H9 (cell line): ENCODE measurements around the gene GRID2. TPM values are rescaled to one million over a fixed set of nuclear protein-coding genes. Genes with fewer than 3 reads are reported as not detected.
A peak's percentile ranks its signal among the peaks of the same experiment; 100 is the strongest.

Experiments used
- DNase-seq: peaks from one replicate; pipeline ENCODE4 v3.0.0-alpha.2; 2017
- H2AFZ ChIP-seq: one replicate; pipeline ENCODE4 v1.6.1; 2013; ENCODE audit warnings: mild to moderate bottlenecking, low read length, control low read depth, moderate library complexity
- H2AK5ac ChIP-seq: 2 replicates; pipeline ENCODE4 v1.6.1; 2013; ENCODE audit warnings: low read length, control low read depth, mixed read lengths; ENCODE audit not compliant: insufficient read length
- H2BK120ac ChIP-seq: one replicate; pipeline ENCODE4 v1.6.1; 2013; ENCODE audit warnings: low read depth, mild to moderate bottlenecking, low read length, control low read depth, inconsistent platforms; ENCODE audit not compliant: poor library complexity, severe bottlenecking
- H2BK12ac ChIP-seq: 2 replicates; pipeline ENCODE4 v1.6.1; 2013; ENCODE audit warnings: low read length, control low read depth, mixed read lengths, low read depth; ENCODE audit not compliant: insufficient read length
- H2BK15ac ChIP-seq: 2 replicates; pipeline ENCODE4 v1.6.1; 2013; ENCODE audit warnings: low read depth, low read length, control low read depth
- H2BK20ac ChIP-seq: one replicate; pipeline ENCODE4 v1.6.1; 2013; ENCODE audit warnings: low read depth, mild to moderate bottlenecking, low read length, control low read depth, inconsistent platforms; ENCODE audit not compliant: poor library complexity, severe bottlenecking
- H2BK5ac ChIP-seq: 2 replicates; pipeline ENCODE4 v1.6.1; 2013; ENCODE audit warnings: low read length, control low read depth, mixed read lengths; ENCODE audit not compliant: insufficient read length
- H3K14ac ChIP-seq: 2 replicates; pipeline ENCODE4 v1.6.1; 2013; ENCODE audit warnings: low read length, control low read depth; ENCODE audit not compliant: insufficient read depth
- H3K18ac ChIP-seq: 2 replicates; pipeline ENCODE4 v1.6.1; 2013; ENCODE audit warnings: low read depth, mild to moderate bottlenecking, mixed read lengths, low read length, control low read depth; ENCODE audit not compliant: insufficient read length
- H3K23ac ChIP-seq: 2 replicates; pipeline ENCODE4 v1.6.1; 2013; ENCODE audit warnings: low read length, control low read depth, mixed read lengths, low read depth; ENCODE audit not compliant: insufficient read length
- H3K23me2 ChIP-seq: 2 replicates; pipeline ENCODE4 v1.6.1; 2013; ENCODE audit warnings: low read depth, mild to moderate bottlenecking, mixed read lengths, low read length, control low read depth; ENCODE audit not compliant: insufficient read length, poor library complexity, severe bottlenecking
- H3K27ac ChIP-seq: 2 replicates; pipeline ENCODE4 v1.5.1; 2013; ENCODE audit warnings: low read length, control low read depth, mixed read lengths, low read depth; ENCODE audit not compliant: insufficient read length
- H3K27me3 ChIP-seq: 2 replicates; pipeline ENCODE4 v1.6.1; 2013; ENCODE audit warnings: low read length, control low read depth, inconsistent platforms; ENCODE audit not compliant: insufficient read depth
- H3K4ac ChIP-seq: 2 replicates; pipeline ENCODE4 v1.6.1; 2013; ENCODE audit warnings: low read depth, mild to moderate bottlenecking, control low read depth, inconsistent platforms, low read length, moderate library complexity
- H3K4me1 ChIP-seq: 2 replicates; pipeline ENCODE4 v1.6.1; 2013; ENCODE audit warnings: low read length, control low read depth, inconsistent platforms; ENCODE audit not compliant: insufficient read depth
- H3K4me2 ChIP-seq: 2 replicates; pipeline ENCODE4 v1.6.1; 2013; ENCODE audit warnings: low read length, control low read depth, mixed read lengths; ENCODE audit not compliant: insufficient read length, insufficient read depth
- H3K56ac ChIP-seq: 2 replicates; pipeline ENCODE4 v1.6.1; 2013; ENCODE audit warnings: low read depth, mild to moderate bottlenecking, mixed read lengths, low read length, control low read depth; ENCODE audit not compliant: insufficient read length
- H3K79me1 ChIP-seq: 2 replicates; pipeline ENCODE4 v1.6.1; 2013; ENCODE audit warnings: low read depth, mild to moderate bottlenecking, moderate library complexity, low read length, control low read depth, inconsistent platforms; ENCODE audit not compliant: insufficient read depth, poor library complexity, severe bottlenecking
- H3K79me2 ChIP-seq: 2 replicates; pipeline ENCODE4 v1.6.1; 2013; ENCODE audit warnings: low read length, control low read depth, inconsistent platforms; ENCODE audit not compliant: insufficient read depth
- H3K9ac ChIP-seq: 2 replicates; pipeline ENCODE4 v1.6.1; 2013; ENCODE audit warnings: low read length, control low read depth, mixed read lengths; ENCODE audit not compliant: insufficient read length; ENCODE audit errors: extremely low read depth
- H3K9me3 ChIP-seq: one replicate; pipeline ENCODE4 v1.6.1; 2013; ENCODE audit warnings: low read depth, low read length, inconsistent platforms; ENCODE audit not compliant: control insufficient read depth
- H3T11ph ChIP-seq: one replicate; pipeline ENCODE4 v1.6.1; 2013; ENCODE audit warnings: mild to moderate bottlenecking, low read length, control low read depth, inconsistent platforms
- H4K20me1 ChIP-seq: one replicate; pipeline ENCODE4 v1.6.1; 2013; ENCODE audit not compliant: control insufficient read depth, insufficient read length, insufficient read depth
- H4K5ac ChIP-seq: 2 replicates; pipeline ENCODE4 v1.6.1; 2013; ENCODE audit warnings: low read depth, mild to moderate bottlenecking, mixed read lengths, low read length, control low read depth; ENCODE audit not compliant: insufficient read length
- H4K8ac ChIP-seq: replicated peaks from 2 replicates; pipeline ENCODE4 v1.6.1; 2013; ENCODE audit warnings: low read length, control low read depth, mixed read lengths, low read depth; ENCODE audit not compliant: insufficient read length
- H4K91ac ChIP-seq: 2 replicates; pipeline ENCODE4 v1.6.1; 2013; ENCODE audit warnings: low read depth, mild to moderate bottlenecking, moderate library complexity, mixed read lengths, low read length, control low read depth; ENCODE audit not compliant: insufficient read length
- H3K27ac Mint-ChIP-seq, 3 experiments: 2 replicates in 2 of 3; 3 replicates in 1 of 3; pipeline ENCODE4 v1.8.0; 2020 to 2021; ENCODE audit warnings: mixed read lengths in 3 of 3, mild to moderate bottlenecking in 1 of 3, moderate library complexity in 1 of 3
- H3K27me3 Mint-ChIP-seq: 2 replicates; pipeline ENCODE4 v1.8.0; 2021; ENCODE audit warnings: low read depth, mild to moderate bottlenecking, moderate library complexity, mixed read lengths
- H3K36me3 Mint-ChIP-seq, 3 experiments: 2 replicates in 2 of 3; 3 replicates in 1 of 3; pipeline ENCODE4 v1.8.0; 2020 to 2021; ENCODE audit warnings: low read depth in 3 of 3, mixed read lengths in 3 of 3; ENCODE audit not compliant: insufficient read depth in 1 of 3
- H3K4me1 Mint-ChIP-seq, 2 experiments: 2 replicates each; pipeline ENCODE4 v1.8.0; 2020; ENCODE audit warnings: mixed read lengths in 2 of 2
- H3K4me3 Mint-ChIP-seq, 2 experiments: 2 replicates in 1 of 2; 3 replicates in 1 of 2; pipeline ENCODE4 v1.8.0; 2020 to 2021; ENCODE audit warnings: mild to moderate bottlenecking in 2 of 2, mixed read lengths in 2 of 2, moderate library complexity in 1 of 2
- H3K9me3 Mint-ChIP-seq, 2 experiments: 2 replicates in 1 of 2; 3 replicates in 1 of 2; pipeline ENCODE4 v1.8.0; 2020; ENCODE audit warnings: mild to moderate bottlenecking in 2 of 2, mixed read lengths in 2 of 2, moderate library complexity in 1 of 2
- CTCF ChIP-seq: fragments of 200-600 bp; sonication (generic); conservative IDR thresholded peaks from 3 replicates; pipeline ENCODE4 v1.8.0; 2021; ENCODE audit warnings: antibody characterized with exemption, mild to moderate bottlenecking
- WGBS: extraction: QIAGEN DNeasy Blood & Tissue Kit; methylation state at CpG from one replicate; pipeline ENCODE4 v1.1.7; 2013; ENCODE audit warnings: missing lambda C conversion rate, low lambda C conversion rate, mixed read lengths; ENCODE audit not compliant: insufficient read length; ENCODE audit errors: extremely low coverage; 5-methylcytosine and 5-hydroxymethylcytosine counted together
- total RNA-seq: library from RNA; stranded (reverse); gene quantifications from 2 replicates; pipeline ENCODE4 v1.2.1, GENCODE V29; 2021

Gene GRID2
- total RNA-seq, 1 experiment from 2014 or later: 21.8 TPM

GRCh38 chr4:92522356-92522755 is 218.6 kb downstream of the GRID2 start:
- no peak for TF ChIP-seq CTCF
- H3K36me3 Mint-ChIP-seq: no peaks in the 10 kb centered on the region

More at GRCh38 chr4:92522356-92522755, 218.6 kb downstream of the GRID2 start:
- Histone ChIP-seq H3K4ac (no peak overlapping the region), H4K20me1 (no peaks in the 10 kb centered on the region), H2AFZ (no peak overlapping the region), H3K79me2 (peaks cover 5% of the 10 kb centered on the region; the same call in 1 of the 2 replicates), H3K23ac (no peak overlapping the region), H2BK12ac (peak overlapping the region; percentile 79), H4K5ac (no peak overlapping the region), H3K79me1 (no peaks in the 10 kb centered on the region), H2BK120ac (no peak overlapping the region), H3K4me1 (peaks cover 16% of the 10 kb centered on the region), H3K56ac (no peak overlapping the region), H4K91ac (peak overlapping the region; percentile 48), H2BK5ac (peak overlapping the region; percentile 75), H2AK5ac (no peak overlapping the region), H3T11ph (no peak overlapping the region), H3K14ac (no peak overlapping the region), H3K27ac (peak overlapping the region; percentile 25), H3K9me3 (no peaks in the 10 kb centered on the region), H2BK15ac (no peak overlapping the region), H3K23me2 (no peaks in the 10 kb centered on the region), H2BK20ac (no peak overlapping the region), H3K18ac (peak overlapping the region; percentile 4), H4K8ac (no peak overlapping the region), H3K9ac (no peak overlapping the region), H3K4me2 (peak overlapping the region; percentile 12), H3K27me3 (no peaks in the 10 kb centered on the region)
- Mint-ChIP-seq H3K4me3 (no peak overlapping the region), H3K27me3 (no peaks in the 10 kb centered on the region), H3K4me1 (peaks cover 21 to 23% of the 10 kb centered on the region in 2 experiments), H3K9me3 (no peaks in the 10 kb centered on the region), H3K27ac (no peak overlapping the region)
- no peak for DNase-seq
- WGBS: no CpG with 5 or more reads among the region's 3 CpGs
